ENCODE data around the gene ZNF136.

Gene ZNF136

GRCh38 chr19:12162882-12163806 is at the start of gene ZNF136:
ZNF136 (plus strand) TSS chr19:12163096; CDS start chr19:12163204, 108 bp downstream.
- H3K4me3 ChIP-seq (ENCODE audit: low read length) = peak within 1 kb of the TSS; percentile 94
- TF ChIP-seq ZNF274 (IDR thresholded peaks at IDR 0.05; ENCODE audit: low read depth, low read length) = no peak

- no peak overlapping the region for H3K4me3 ChIP-seq (ENCODE audit: low read length)
- no peak for TF ChIP-seq ZNF274 (IDR thresholded peaks at IDR 0.05; ENCODE audit: low read depth, low read length)
These were observed 49.8 kb upstream of the ZNF136 start for GRCh38 chr19:12113121-12113520.

GRCh38 chr19:12117201-12117970 is 45.5 kb upstream of the ZNF136 start:
- TF ChIP-seq ZNF274 (IDR thresholded peaks at IDR 0.05; ENCODE audit: low read depth, low read length) = no peak
- H3K4me3 ChIP-seq (ENCODE audit: low read length) = no peak overlapping the region

- no peak overlapping the region for H3K4me3 ChIP-seq (ENCODE audit: low read length)
- TF ChIP-seq ZNF274 (IDR thresholded peaks at IDR 0.05; ENCODE audit: low read depth, low read length) = no peak
These were observed 36.2 kb upstream of the ZNF136 start for GRCh38 chr19:12126707-12127106.

- no peak overlapping the region for H3K4me3 ChIP-seq (ENCODE audit: low read length)
- TF ChIP-seq ZNF274 (IDR thresholded peaks at IDR 0.05; ENCODE audit: low read depth, low read length) = peak; percentile 31; the same call in 1 of the 2 replicates
These were observed 29.8 kb upstream of the ZNF136 start for GRCh38 chr19:12133069-12133468.

GRCh38 chr19:12137221-12137940 is 25.5 kb upstream of the ZNF136 start:
- H3K4me3 ChIP-seq (ENCODE audit: low read length) = no peak overlapping the region
- no peak for TF ChIP-seq ZNF274 (IDR thresholded peaks at IDR 0.05; ENCODE audit: low read depth, low read length)

- TF ChIP-seq ZNF274 (IDR thresholded peaks at IDR 0.05; ENCODE audit: low read depth, low read length) = no peak
- peak overlapping the region; percentile 76; the same call in 1 of the 2 replicates for H3K4me3 ChIP-seq (ENCODE audit: low read length)
These were observed 23.6 kb upstream of the ZNF136 start for GRCh38 chr19:12139269-12139668.

- H3K4me3 ChIP-seq (ENCODE audit: low read length) = peak within 1 kb of the TSS; percentile 76
- TF ChIP-seq ZNF274 (IDR thresholded peaks at IDR 0.05; ENCODE audit: low read depth, low read length) = no peak
These were observed 22.9 kb upstream of the ZNF136 start, which contains the start of gene ZNF20 for GRCh38 chr19:12139885-12140544. ZNF20 (minus strand) TSS chr19:12140350; CDS start chr19:12140182, 168 bp downstream.

- H3K4me3 ChIP-seq (ENCODE audit: low read length) = peak overlapping the region; percentile 76; the same call in 1 of the 2 replicates
- TF ChIP-seq ZNF274 (IDR thresholded peaks at IDR 0.05; ENCODE audit: low read depth, low read length) = no peak
These were observed 22.1 kb upstream of the ZNF136 start for GRCh38 chr19:12140545-12141404.

- H3K4me3 ChIP-seq (ENCODE audit: low read length) = no peak overlapping the region
- no peak for TF ChIP-seq ZNF274 (IDR thresholded peaks at IDR 0.05; ENCODE audit: low read depth, low read length)
These were observed 21.5 kb upstream of the ZNF136 start for GRCh38 chr19:12141405-12141736.

- peak; percentile 77 for TF ChIP-seq ZNF274 (IDR thresholded peaks at IDR 0.05; ENCODE audit: low read depth, low read length)
- no peak overlapping the region for H3K4me3 ChIP-seq (ENCODE audit: low read length)
These were observed 17.5 kb upstream of the ZNF136 start for GRCh38 chr19:12145348-12145747.

GRCh38 chr19:12155324-12155860 is 7.5 kb upstream of the ZNF136 start:
- peak overlapping the region; percentile 97 for H3K4me3 ChIP-seq (ENCODE audit: low read length)

More at GRCh38 chr19:12155324-12155860, 7.5 kb upstream of the ZNF136 start:
- TF ChIP-seq ZNF274 (IDR thresholded peaks at IDR 0.05; ENCODE audit: low read depth, low read length) = no peak

Data from GM08714 (cell line).